GM19324 (cell line): Measurements from ENCODE around the gene HHEX.
"Not testable (repeated sequence)": the region's sequence is repeated elsewhere in the genome, so short reads cannot be mapped to it uniquely, and the experiment has no call there.

Experiments
- ATAC-seq: cut with Tn5 transposase; IDR thresholded peaks from one replicate; pipeline ENCODE4 v1.9.1; 2021; ENCODE audit warnings: mild to moderate bottlenecking, moderate library complexity; ENCODE audit not compliant: unreplicated experiment, low FRiP score

HHEX gene

GRCh38 chr10:92729886-92730285 lies 40.1 kb downstream of the HHEX start:
- peak; percentile 89 for ATAC-seq

- ATAC-seq = no peak
Measured at GRCh38 chr10:92732958-92733357, 43.2 kb downstream of the HHEX start.

GRCh38 chr10:92734301-92734700 lies 44.5 kb downstream of the HHEX start:
- no peak for ATAC-seq

- ATAC-seq = no peak
Measured at GRCh38 chr10:92735938-92736337, 46.2 kb downstream of the HHEX start.

GRCh38 chr10:92737484-92737883 lies 47.7 kb downstream of the HHEX start:
- ATAC-seq = no peak

- no peak for ATAC-seq
Measured at GRCh38 chr10:92740762-92741161, 51.0 kb downstream of the HHEX start.

GRCh38 chr10:92741741-92742140 lies 52.0 kb downstream of the HHEX start:
- ATAC-seq = not testable (repeated sequence)

- peak; percentile 98 for ATAC-seq
Measured at GRCh38 chr10:92742331-92743228, 52.8 kb downstream of the HHEX start.
